Tibial nerve (tissue), 4 donors: ENCODE measurements around the gene MYO3B. TPM values are rescaled to one million over a fixed set of nuclear protein-coding genes. Genes with fewer than 3 reads are reported as not detected.

Experiments used
- DNase-seq, 2 donors: peaks; one replicate each; pipeline ENCODE4 v3.0.0-alpha.2; 2019; ENCODE audit warnings: low spot score in 2 of 2
- H3K27ac ChIP-seq, 4 donors: fragments of 200-600 bp; sonication (generic) in 3 of 4; one replicate each; pipeline ENCODE4 v1.5.1; 2017 to 2019; ENCODE audit warnings: mild to moderate bottlenecking in 1 of 4
- H3K27me3 ChIP-seq, 2 donors: fragments of 200-600 bp; sonication (generic) in 1 of 2; one replicate each; pipeline versions ENCODE4 v1.5.1 to v1.6.0; 2017 to 2019
- H3K36me3 ChIP-seq, 3 donors: fragments of 200-600 bp; sonication (generic); one replicate each; pipeline ENCODE4 v1.5.1; 2018 to 2019
- H3K4me1 ChIP-seq, 4 donors: fragments of 200-600 bp; sonication (generic) in 3 of 4; one replicate each; pipeline ENCODE4 v1.5.1; 2017 to 2019
- H3K4me3 ChIP-seq, 4 donors: fragments of 200-600 bp; sonication (generic) in 3 of 4; one replicate each; pipeline ENCODE4 v1.5.1; 2017 to 2019; ENCODE audit warnings: mild to moderate bottlenecking in 1 of 4, moderate library complexity in 1 of 4
- H3K9me3 ChIP-seq, 4 donors: fragments of 200-600 bp; sonication (generic) in 3 of 4; one replicate each; pipeline ENCODE4 v1.5.1; 2017 to 2019
- CTCF ChIP-seq, 5 experiments: fragments of 200-600 bp in 3 of 5; fragments of 450-650 bp in 2 of 5; sonication (generic) in 3 of 5; IDR thresholded peaks; one replicate each; pipeline ENCODE4 v1.5.1; 2016 to 2019; ENCODE audit warnings: antibody characterized with exemption in 5 of 5, mild to moderate bottlenecking in 3 of 5, moderate library complexity in 2 of 5
- EP300 ChIP-seq, 2 donors: sonication (generic); formaldehyde crosslinking; IDR thresholded peaks; one replicate each; pipeline ENCODE4 v1.6.1; 2017; ENCODE audit warnings: antibody characterized with exemption in 2 of 2, mild to moderate bottlenecking in 1 of 2
- POLR2A ChIP-seq, 2 donors: fragments of 450-650 bp; IDR thresholded peaks; one replicate each; pipeline ENCODE4 v1.6.1; 2017; ENCODE audit warnings: antibody characterized with exemption in 2 of 2, mild to moderate bottlenecking in 2 of 2, moderate library complexity in 2 of 2
- WGBS, 2 donors: methylation state at CpG; one replicate each; pipeline ENCODE4 v1.1.5; 2018; 5-methylcytosine and 5-hydroxymethylcytosine counted together
- total RNA-seq, 4 donors: library from RNA; depleted of rRNA; stranded (reverse); fragments of >200 nt; gene quantifications; one replicate each; pipeline ENCODE4 v1.1.0, GENCODE V29; 2016

Gene MYO3B
- total RNA-seq, 4 donors from 2014 or later: 0.22 to 0.63 (median 0.39) TPM; not detected in 1

GRCh38 chr2:170297496-170297895 lies 119.5 kb downstream of the MYO3B start:
- no peaks in the 10 kb centered on the region for H3K36me3 ChIP-seq
- H3K27me3 ChIP-seq: no peaks in the 10 kb centered on the region
- H3K4me1 ChIP-seq: no peaks in the 10 kb centered on the region
- no peak overlapping the region for H3K4me3 ChIP-seq
- H3K27ac ChIP-seq: no peak overlapping the region
- WGBS, 2 donors: 87 to 92% methylated on average over 3 of the region's 3 CpGs
- no peak for DNase-seq
- H3K9me3 ChIP-seq: peaks cover 0 to 6% (median 0%) of the 10 kb centered on the region in 4 donors
- TF ChIP-seq CTCF (IDR thresholded peaks at IDR 0.05): no peak
- TF ChIP-seq EP300 (IDR thresholded peaks at IDR 0.05): no peak
- TF ChIP-seq POLR2A (IDR thresholded peaks at IDR 0.05): no peak

DNA sequence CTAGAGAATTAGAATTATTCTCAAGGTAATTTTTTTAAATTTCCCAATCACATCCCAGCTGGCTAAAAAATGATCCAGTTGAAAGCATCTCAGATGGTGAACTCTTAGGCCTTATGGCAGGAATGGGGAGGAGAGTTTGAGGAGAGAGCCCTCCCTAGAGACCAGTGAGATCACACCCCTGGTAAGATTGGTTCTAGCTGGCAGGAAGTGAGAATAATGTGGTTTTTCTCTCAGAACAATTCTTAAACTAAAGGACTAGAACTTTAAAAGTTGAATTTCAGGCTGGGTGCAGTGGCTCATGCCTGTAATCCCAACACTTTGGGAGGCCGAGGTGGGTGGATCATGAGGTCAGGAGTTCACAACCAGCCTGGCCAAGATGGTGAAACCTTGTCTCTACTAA lies 120.2 kb downstream of the MYO3B start:
- no peaks in the 10 kb centered on the region for H3K36me3 ChIP-seq
- no peak for DNase-seq
- H3K4me1 ChIP-seq: no peaks in the 10 kb centered on the region
- TF ChIP-seq POLR2A (IDR thresholded peaks at IDR 0.05) (no peak), CTCF (IDR thresholded peaks at IDR 0.05) (no peak), EP300 (IDR thresholded peaks at IDR 0.05) (no peak)
- 79 to 88% methylated on average over 1 of the region's 1 CpG for WGBS, 2 donors
- H3K27me3 ChIP-seq: no peaks in the 10 kb centered on the region
- H3K9me3 ChIP-seq: peaks cover 0 to 6% (median 0%) of the 10 kb centered on the region in 4 donors
- no peak overlapping the region for H3K4me3 ChIP-seq
- no peak overlapping the region for H3K27ac ChIP-seq

GRCh38 chr2:170298861-170299429 lies 121.0 kb downstream of the MYO3B start:
- no peak for TF ChIP-seq POLR2A (IDR thresholded peaks at IDR 0.05)
- Histone ChIP-seq H3K4me1 (no peaks in the 10 kb centered on the region), H3K27me3 (no peaks in the 10 kb centered on the region)

DNA sequence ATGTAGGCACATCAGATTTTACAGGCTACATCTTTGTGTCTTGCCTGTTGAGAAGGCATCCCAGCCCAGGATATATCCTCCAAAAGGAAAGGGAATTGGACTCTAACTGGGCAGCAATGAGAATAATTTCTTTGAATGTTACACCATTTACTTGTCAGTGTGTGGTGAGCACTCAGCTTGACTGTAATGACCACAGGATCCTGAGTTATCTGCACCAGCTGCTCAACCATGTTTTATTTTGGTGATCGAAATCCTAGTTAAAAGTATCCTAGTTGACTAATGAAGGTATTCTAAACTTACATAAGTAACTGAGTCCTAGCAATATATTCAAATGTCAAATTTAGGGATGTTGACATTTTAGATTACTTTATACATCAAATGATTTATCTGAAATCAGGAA lies 123.0 kb downstream of the MYO3B start:
- Histone ChIP-seq H3K36me3 (no peaks in the 10 kb centered on the region), H3K27ac (no peak overlapping the region), H3K4me1 (no peaks in the 10 kb centered on the region), H3K27me3 (no peaks in the 10 kb centered on the region), H3K9me3 (peaks cover 0 to 1% (median 0%) of the 10 kb centered on the region in 4 donors), H3K4me3 (no peak overlapping the region)
- DNase-seq: no peak
- no peak for TF ChIP-seq POLR2A (IDR thresholded peaks at IDR 0.05)
- TF ChIP-seq EP300 (IDR thresholded peaks at IDR 0.05): no peak
- TF ChIP-seq CTCF (IDR thresholded peaks at IDR 0.05): no peak
- 92 to 97% methylated on average over 1 of the region's 1 CpG for WGBS, 2 donors

More at GRCh38 chr2:170298861-170299429, 121.0 kb downstream of the MYO3B start:
- Histone ChIP-seq H3K9me3 (peaks cover 0 to 6% (median 0%) of the 10 kb centered on the region in 4 donors), H3K36me3 (no peaks in the 10 kb centered on the region), H3K27ac (no peak overlapping the region), H3K4me3 (no peak overlapping the region)
- DNase-seq: no peak

DNA sequence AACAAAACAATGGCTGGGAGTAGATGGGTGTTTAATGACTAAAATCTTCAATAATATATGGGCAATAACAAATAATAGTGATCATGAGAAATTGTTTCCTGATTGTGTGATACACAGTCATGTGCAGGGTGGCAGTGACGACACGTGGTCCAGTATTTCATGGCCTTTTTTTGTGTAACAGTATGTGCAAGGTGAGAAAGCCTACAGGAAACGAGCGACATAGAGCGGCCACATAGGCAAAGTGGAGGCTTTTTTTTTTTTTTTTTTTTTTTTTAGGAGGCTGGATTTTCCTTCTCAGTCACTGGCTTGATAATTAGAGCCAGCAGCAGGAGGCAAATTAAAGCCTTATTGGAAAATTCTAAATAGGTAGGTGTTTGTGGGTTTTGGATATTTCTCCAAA lies 123.7 kb downstream of the MYO3B start:
- TF ChIP-seq EP300 (IDR thresholded peaks at IDR 0.05): no peak
- TF ChIP-seq POLR2A (IDR thresholded peaks at IDR 0.05): no peak
- no peak for TF ChIP-seq CTCF (IDR thresholded peaks at IDR 0.05)
- H3K36me3 ChIP-seq: no peaks in the 10 kb centered on the region
- H3K4me3 ChIP-seq: no peak overlapping the region
- H3K9me3 ChIP-seq: no peaks in the 10 kb centered on the region
- H3K27me3 ChIP-seq: no peaks in the 10 kb centered on the region
- no peaks in the 10 kb centered on the region for H3K4me1 ChIP-seq
- WGBS, 2 donors: 67 to 68% methylated on average over 5 of the region's 5 CpGs
- DNase-seq: no peak
- no peak overlapping the region for H3K27ac ChIP-seq

GRCh38 chr2:170305711-170306110 lies 127.8 kb downstream of the MYO3B start:
- H3K27me3 ChIP-seq: no peaks in the 10 kb centered on the region
- no peaks in the 10 kb centered on the region for H3K9me3 ChIP-seq
- no peaks in the 10 kb centered on the region for H3K36me3 ChIP-seq
- DNase-seq: no peak
- H3K27ac ChIP-seq: no peak overlapping the region
- H3K4me1 ChIP-seq: no peaks in the 10 kb centered on the region
- no peak overlapping the region for H3K4me3 ChIP-seq
- 87 to 91% methylated on average over 2 of the region's 2 CpGs for WGBS, 2 donors
- no peak for TF ChIP-seq EP300 (IDR thresholded peaks at IDR 0.05)
